Stomach smooth muscle (tissue), 2 donors: Measurements from ENCODE around the gene ARSJ.
"Not testable (repeated sequence)": the region's sequence is repeated elsewhere in the genome, so short reads cannot be mapped to it uniquely, and the experiment has no call there.

Source experiments
- H3K27ac ChIP-seq: one replicate; pipeline ENCODE4 v1.7.0; 2013; ENCODE audit warnings: mild to moderate bottlenecking, low read length, inconsistent platforms
- H3K27me3 ChIP-seq, 2 donors: one replicate each; pipeline ENCODE4 v1.7.0; 2013; ENCODE audit warnings: low read length in 2 of 2; ENCODE audit not compliant: insufficient read depth in 2 of 2, control insufficient read depth in 1 of 2
- H3K36me3 ChIP-seq, 2 donors: one replicate each; pipeline ENCODE4 v1.7.0; 2013; ENCODE audit warnings: low read length in 2 of 2; ENCODE audit not compliant: control insufficient read depth in 2 of 2, insufficient read depth in 2 of 2
- H3K4me1 ChIP-seq: one replicate; pipeline ENCODE4 v1.7.0; 2013; ENCODE audit warnings: low read length; ENCODE audit not compliant: control insufficient read depth, insufficient read depth
- H3K4me3 ChIP-seq, 2 donors: one replicate each; pipeline ENCODE4 v1.7.0; 2013; ENCODE audit warnings: low read length in 2 of 2
- H3K9ac ChIP-seq, 2 donors: one replicate each; pipeline ENCODE4 v1.7.0; 2013; ENCODE audit warnings: low read length in 2 of 2, mild to moderate bottlenecking in 1 of 2
- H3K9me3 ChIP-seq, 2 donors: one replicate each; pipeline ENCODE4 v1.7.0; 2013; ENCODE audit warnings: low read length in 2 of 2; ENCODE audit not compliant: control insufficient read depth in 2 of 2
- donor health status: healthy.
- donor health status: Pancreatic carcinoma.

Gene ARSJ

DNA sequence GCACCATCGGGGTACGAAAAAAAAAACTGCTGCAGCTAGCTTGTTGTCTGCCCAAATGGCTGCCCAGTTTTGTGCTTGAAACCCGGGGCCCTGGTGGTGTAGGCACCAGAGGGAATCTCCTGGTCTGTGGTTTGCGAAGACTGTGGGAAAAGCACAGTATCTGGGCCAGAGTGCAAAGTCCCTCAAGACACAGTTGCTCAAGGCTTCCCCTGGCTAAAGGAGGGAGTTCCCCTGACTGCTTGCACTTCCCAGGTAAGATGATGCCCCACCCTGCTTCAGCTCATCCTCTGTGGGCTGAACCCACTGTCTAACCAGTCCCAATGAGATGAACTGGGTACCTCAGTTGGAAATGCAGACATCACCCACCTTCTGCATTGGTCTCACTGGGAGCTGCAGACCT is 33.8 kb upstream of the ARSJ start:
- H3K4me1 ChIP-seq, H3K27ac ChIP-seq, H3K4me3 ChIP-seq, H3K9ac ChIP-seq, H3K27me3 ChIP-seq, H3K9me3 ChIP-seq, H3K36me3 ChIP-seq: not testable (repeated sequence)

DNA sequence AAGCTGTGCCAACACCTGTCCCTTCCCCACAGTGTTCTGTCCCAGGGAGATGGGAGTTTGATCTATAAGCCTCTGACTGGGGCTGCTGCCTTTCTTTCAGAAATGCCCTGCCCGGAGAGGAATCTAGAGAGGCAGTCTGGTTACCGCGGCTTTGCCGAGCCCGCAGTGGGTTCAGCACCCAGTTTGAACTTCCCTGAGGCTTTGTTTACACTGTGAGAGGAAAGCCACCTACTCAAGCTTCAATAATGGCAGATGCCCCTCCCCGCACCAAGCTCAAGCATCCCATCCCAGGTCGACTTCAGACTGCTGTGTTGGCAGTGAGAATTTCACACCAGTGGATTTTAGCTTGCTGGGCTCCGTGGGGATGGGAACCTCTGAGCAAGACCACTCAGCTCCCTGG is 33.3 kb upstream of the ARSJ start:
- no peak overlapping the region for H3K4me3 ChIP-seq
- no peak overlapping the region for H3K9ac ChIP-seq
- H3K4me1 ChIP-seq = no peaks in the 10 kb centered on the region
- no peaks in the 10 kb centered on the region for H3K36me3 ChIP-seq
- H3K9me3 ChIP-seq = no peaks in the 10 kb centered on the region
- no peaks in the 10 kb centered on the region for H3K27me3 ChIP-seq
- no peak overlapping the region for H3K27ac ChIP-seq

DNA sequence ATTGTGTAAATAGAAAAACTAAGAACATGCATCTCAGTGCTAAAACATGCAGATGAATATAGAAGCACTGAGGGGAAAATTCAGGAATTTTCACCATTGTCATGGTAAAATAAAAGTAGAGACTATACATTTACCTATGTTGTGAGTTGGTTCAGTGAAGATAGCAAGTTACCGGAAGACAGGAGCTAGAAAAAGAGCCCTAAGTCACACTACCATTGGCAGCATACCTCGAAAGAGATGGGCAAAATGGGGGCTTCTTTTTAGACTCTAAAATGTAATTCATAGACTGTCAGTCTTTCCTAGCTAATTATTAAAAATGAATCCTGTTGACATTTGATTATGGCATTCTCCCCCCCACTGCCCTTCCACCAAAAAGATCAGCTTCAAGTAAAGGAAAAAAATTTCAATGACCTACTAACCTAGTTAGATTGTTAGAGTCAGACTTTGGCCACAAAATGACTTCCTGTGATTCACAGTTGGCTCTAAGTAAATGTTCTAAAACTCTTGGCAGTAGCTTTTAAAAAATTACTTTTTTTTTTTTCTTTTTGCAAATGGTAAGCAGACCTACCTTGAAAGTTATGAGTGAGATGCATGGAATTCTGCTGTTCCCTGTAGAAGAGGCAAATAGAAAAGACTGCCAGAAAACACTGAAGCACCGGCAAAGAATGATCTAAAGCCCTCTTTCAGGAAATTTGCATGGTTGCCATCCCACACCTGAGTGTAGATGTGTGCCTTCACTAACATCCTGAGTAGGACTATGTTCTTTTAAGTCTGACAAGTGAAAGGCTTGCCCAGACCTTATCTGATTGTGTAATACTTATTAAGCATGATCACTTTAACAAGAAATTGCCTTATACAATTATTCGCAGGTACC is 26.4 kb upstream of the ARSJ start:
- Histone ChIP-seq H3K36me3 (no peaks in the 10 kb centered on the region), H3K4me3 (no peak overlapping the region), H3K4me1 (no peaks in the 10 kb centered on the region), H3K27me3 (no peaks in the 10 kb centered on the region), H3K27ac (no peak overlapping the region), H3K9me3 (no peaks in the 10 kb centered on the region), H3K9ac (no peak overlapping the region)

DNA sequence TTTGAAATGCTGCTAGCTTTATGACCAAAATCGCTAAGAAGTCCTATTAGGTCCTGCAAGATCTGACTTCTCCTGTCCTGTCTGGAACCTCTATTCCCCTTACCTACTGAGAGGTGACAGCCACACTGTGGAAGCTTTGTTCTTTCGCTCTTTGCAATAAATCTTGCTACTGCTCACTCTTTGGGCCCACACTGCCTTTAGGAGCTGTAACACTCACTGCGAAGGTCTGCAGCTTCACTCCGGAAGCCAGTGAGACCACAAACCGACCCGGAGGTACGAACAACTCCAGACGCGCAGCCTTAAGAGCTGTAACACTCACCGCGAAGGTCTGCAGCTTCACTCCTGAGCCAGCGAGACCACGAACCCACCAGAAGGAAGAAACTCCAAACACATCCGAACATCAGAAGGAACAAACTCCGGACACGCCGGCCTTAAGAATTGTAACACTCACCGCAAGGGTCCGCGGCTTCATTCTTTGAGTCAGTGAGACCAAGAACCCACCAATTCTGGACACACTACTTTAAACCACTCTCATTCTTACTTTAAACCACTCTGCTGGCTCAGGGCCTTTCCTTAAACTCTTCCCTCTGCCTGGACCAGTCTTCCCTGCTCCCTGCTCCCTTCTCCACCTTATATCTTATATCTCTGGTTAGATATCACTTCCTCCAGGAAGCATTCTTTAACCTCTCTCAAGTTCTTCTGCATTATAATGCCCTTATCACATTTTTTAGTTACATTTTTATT is 25.2 kb upstream of the ARSJ start:
- H3K9ac ChIP-seq, H3K4me3 ChIP-seq, H3K9me3 ChIP-seq, H3K27me3 ChIP-seq, H3K4me1 ChIP-seq, H3K27ac ChIP-seq, H3K36me3 ChIP-seq: not testable (repeated sequence)

DNA sequence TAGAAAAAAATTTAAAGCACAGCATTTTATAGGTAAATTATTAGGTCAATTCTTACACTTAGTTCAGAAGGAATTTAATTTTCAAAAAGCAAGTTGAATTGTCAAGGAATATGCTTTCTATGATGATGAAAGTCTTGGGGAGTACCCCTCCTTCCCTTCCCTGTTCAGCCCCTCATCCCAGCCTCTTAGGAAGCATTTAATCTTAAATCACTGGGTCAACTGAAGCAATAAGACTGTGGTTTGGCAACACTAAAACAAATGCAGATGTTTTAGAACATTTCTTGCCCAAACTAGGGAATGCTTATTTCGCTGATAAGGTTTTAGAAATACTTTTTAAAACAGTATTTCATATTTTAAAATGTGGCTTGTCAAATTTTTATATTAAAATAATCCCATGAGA is 19.1 kb upstream of the ARSJ start:
- Histone ChIP-seq H3K9me3 (no peaks in the 10 kb centered on the region), H3K4me3 (no peak overlapping the region), H3K36me3 (no peaks in the 10 kb centered on the region), H3K4me1 (no peaks in the 10 kb centered on the region), H3K27ac (no peak overlapping the region), H3K27me3 (no peaks in the 10 kb centered on the region), H3K9ac (no peak overlapping the region)

DNA sequence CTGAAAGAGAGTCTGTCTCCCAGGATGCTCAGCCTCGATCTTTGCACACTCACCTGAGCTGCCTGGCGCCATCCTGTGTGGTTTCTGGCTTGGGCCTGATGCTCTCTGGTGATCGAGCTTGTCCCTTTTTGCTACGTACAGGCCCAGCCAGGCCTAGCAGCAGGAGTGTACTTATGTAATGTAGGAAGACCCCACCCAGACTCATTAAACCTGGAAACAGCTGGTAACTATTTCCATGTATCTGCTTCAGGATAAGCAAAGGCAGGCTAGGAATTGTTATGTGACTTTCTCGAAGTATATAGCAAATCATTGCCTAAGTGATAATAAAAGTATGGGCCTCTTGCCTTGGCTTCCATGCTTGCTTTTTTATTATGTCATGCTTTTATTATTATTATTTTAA is 18.6 kb upstream of the ARSJ start:
- Histone ChIP-seq H3K4me3 (no peak overlapping the region), H3K9ac (no peak overlapping the region), H3K9me3 (no peaks in the 10 kb centered on the region), H3K27ac (no peak overlapping the region), H3K4me1 (no peaks in the 10 kb centered on the region), H3K27me3 (no peaks in the 10 kb centered on the region), H3K36me3 (no peaks in the 10 kb centered on the region)

DNA sequence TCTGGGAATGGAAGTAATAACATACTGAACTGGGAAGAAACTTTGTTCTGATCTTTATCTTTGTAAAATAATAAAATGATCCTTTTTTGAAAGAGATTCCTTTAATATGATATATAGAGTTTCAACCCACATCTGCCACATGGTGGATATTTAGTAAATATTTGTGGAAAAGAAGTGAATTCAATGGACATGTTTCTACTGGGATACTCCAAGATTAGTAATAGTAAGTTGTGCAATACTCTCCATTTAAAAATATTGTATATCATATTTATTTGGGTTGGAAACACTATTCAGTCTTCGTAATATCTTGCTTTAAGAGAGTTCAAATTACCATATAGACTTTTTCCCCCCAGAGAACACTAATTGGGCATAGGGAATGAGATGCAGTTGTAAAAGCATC is 17.8 kb upstream of the ARSJ start:
- H3K4me1 ChIP-seq = no peaks in the 10 kb centered on the region
- no peak overlapping the region for H3K9ac ChIP-seq
- H3K4me3 ChIP-seq = no peak overlapping the region
- H3K27me3 ChIP-seq = no peaks in the 10 kb centered on the region
- no peak overlapping the region for H3K27ac ChIP-seq
- H3K9me3 ChIP-seq = no peaks in the 10 kb centered on the region
- no peaks in the 10 kb centered on the region for H3K36me3 ChIP-seq

DNA sequence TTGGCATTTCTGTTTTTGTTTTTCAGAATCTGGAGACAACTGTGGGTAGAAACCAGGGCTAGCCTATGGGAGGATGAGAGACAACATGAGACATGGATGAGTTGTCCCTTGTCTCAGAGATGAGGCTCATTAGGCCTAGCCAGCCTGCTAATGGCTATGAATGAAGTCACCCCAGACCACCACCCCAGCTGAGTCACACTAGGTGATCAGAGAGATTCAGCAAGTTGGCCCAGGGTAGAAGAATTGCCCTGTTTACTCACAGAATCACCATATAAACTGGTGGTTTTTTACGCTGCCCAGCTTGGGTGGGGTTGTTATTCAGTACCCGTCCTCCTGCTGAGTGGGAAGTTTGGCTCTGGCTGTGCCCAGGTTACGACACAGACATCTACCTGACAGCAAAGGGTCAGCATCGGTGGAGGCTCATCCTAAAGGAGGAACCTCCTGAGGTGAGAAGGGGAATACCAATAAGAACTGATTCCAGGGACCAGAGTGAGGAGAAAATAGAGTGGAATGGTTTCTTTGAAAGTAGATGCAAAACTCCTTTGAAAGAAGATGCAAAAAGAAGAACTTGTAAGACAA is 17.2 kb upstream of the ARSJ start:
- no peak overlapping the region for H3K9ac ChIP-seq
- H3K4me3 ChIP-seq = no peak overlapping the region
- no peaks in the 10 kb centered on the region for H3K27me3 ChIP-seq
- no peaks in the 10 kb centered on the region for H3K4me1 ChIP-seq
- H3K36me3 ChIP-seq = no peaks in the 10 kb centered on the region
- no peaks in the 10 kb centered on the region for H3K9me3 ChIP-seq
- H3K27ac ChIP-seq = no peak overlapping the region

DNA sequence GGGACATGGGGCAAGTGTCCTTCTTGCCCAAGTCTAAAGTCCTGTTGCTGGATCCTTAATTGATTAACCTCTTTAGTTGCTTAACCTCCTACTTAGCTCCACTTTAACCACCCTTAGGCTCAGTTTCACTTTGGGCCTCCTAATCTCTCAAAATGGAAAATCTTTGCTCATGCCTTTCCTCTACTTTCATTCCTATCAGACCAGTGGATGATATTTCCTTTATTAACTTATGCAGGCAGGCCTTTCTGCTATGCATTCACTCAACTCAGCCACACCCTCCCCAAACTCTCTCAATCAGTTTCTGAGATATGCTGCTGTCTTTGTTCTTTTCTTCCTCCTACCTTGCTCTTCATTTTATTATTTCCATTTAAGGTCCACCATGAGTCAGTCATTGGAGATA is 14.4 kb upstream of the ARSJ start:
- Histone ChIP-seq H3K9me3 (no peaks in the 10 kb centered on the region), H3K27me3 (no peaks in the 10 kb centered on the region), H3K4me1 (no peaks in the 10 kb centered on the region), H3K27ac (no peak overlapping the region), H3K36me3 (no peaks in the 10 kb centered on the region), H3K9ac (no peak overlapping the region), H3K4me3 (no peak overlapping the region)

DNA sequence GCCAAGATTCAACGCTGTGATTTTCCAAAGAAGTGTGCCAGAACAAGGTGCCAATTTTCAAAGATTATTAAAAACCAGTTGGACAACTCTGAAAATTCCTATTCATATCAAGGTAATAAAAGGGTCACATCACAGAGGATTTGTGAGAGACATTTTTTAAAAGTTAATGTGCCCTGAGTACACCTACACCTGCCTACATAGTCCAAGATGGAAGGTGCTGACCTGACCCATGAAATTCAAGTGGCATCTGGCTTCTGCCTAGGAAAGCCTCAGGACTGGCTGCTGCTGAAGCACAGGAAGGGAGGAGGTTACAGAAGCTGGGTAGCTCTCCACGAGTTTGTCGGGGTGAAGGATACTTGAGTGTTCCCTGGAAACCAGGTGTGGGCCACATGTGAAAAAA is 11.4 kb upstream of the ARSJ start:
- no peaks in the 10 kb centered on the region for H3K4me1 ChIP-seq
- H3K27me3 ChIP-seq = no peaks in the 10 kb centered on the region
- no peak overlapping the region for H3K27ac ChIP-seq
- no peak overlapping the region for H3K4me3 ChIP-seq
- no peak overlapping the region for H3K9ac ChIP-seq
- no peaks in the 10 kb centered on the region for H3K9me3 ChIP-seq
- H3K36me3 ChIP-seq = no peaks in the 10 kb centered on the region
